22Rv1 (cell line): Measurements from ENCODE around the gene PUS1.

Experiments used
- ZFX ChIP-seq: fragments of 450-650 bp; IDR thresholded peaks from 2 replicates; pipeline ENCODE4 v1.6.1; 2017; ENCODE audit warnings: antibody characterized with exemption, borderline replicate concordance
- TF ChIP-seq, protein P1 (sequence below): fragments of 450-650 bp; IDR thresholded peaks from 2 replicates; pipeline ENCODE4 v1.5.1; 2017; ENCODE audit warnings: mild to moderate bottlenecking

DNA sequence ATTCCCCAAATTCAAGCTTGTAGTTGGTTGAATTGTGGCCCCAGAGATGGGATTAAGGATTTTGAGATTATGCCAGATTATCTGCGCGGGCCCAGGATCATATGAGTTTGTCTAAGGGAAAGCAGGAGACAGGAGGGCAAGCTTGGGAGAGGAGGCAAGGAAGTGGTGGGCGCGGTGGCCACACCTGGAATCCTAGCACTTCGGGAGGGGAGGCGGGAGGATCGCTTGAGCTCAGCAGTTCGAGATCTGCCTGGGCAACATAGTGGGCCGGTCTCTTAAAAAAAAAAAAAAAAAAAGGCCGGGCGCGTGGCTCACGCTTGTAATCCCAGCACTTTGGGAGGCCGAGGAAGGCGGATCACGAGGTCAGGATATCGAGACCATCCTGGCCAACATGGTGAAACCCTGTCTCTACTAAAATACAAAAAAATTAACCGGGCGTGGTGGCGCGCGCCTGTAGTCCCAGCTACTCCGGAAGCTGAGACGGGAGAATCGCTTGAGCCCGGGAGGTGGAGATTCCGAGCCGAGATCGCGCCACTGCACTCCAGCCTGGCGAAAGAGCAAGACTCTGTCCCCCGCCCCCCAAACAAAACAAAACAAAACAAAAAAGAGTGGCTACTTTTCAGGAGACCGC lies 881 bp upstream of the PUS1 start:
- TF ChIP-seq, protein P1, sequence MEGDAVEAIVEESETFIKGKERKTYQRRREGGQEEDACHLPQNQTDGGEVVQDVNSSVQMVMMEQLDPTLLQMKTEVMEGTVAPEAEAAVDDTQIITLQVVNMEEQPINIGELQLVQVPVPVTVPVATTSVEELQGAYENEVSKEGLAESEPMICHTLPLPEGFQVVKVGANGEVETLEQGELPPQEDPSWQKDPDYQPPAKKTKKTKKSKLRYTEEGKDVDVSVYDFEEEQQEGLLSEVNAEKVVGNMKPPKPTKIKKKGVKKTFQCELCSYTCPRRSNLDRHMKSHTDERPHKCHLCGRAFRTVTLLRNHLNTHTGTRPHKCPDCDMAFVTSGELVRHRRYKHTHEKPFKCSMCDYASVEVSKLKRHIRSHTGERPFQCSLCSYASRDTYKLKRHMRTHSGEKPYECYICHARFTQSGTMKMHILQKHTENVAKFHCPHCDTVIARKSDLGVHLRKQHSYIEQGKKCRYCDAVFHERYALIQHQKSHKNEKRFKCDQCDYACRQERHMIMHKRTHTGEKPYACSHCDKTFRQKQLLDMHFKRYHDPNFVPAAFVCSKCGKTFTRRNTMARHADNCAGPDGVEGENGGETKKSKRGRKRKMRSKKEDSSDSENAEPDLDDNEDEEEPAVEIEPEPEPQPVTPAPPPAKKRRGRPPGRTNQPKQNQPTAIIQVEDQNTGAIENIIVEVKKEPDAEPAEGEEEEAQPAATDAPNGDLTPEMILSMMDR = no peak
- TF ChIP-seq ZFX = no peak
